Activated naive CD4-positive, alpha-beta T cell treated with Interleukin-2 at 50 U/mL for 16 hours (primary cell): ENCODE results near the gene ABHD14A.

Experiments used
- DNase-seq: peaks from one replicate; pipeline ENCODE4 v3.0.0-alpha.2; 2020

The ABHD14A gene

GRCh38 chr3:52022323-52023100, 47.6 kb downstream of the ABHD14A start:
- no peak for DNase-seq

GRCh38 chr3:52023101-52023770, 48.4 kb downstream of the ABHD14A start:
- DNase-seq, result no peak

DNA sequence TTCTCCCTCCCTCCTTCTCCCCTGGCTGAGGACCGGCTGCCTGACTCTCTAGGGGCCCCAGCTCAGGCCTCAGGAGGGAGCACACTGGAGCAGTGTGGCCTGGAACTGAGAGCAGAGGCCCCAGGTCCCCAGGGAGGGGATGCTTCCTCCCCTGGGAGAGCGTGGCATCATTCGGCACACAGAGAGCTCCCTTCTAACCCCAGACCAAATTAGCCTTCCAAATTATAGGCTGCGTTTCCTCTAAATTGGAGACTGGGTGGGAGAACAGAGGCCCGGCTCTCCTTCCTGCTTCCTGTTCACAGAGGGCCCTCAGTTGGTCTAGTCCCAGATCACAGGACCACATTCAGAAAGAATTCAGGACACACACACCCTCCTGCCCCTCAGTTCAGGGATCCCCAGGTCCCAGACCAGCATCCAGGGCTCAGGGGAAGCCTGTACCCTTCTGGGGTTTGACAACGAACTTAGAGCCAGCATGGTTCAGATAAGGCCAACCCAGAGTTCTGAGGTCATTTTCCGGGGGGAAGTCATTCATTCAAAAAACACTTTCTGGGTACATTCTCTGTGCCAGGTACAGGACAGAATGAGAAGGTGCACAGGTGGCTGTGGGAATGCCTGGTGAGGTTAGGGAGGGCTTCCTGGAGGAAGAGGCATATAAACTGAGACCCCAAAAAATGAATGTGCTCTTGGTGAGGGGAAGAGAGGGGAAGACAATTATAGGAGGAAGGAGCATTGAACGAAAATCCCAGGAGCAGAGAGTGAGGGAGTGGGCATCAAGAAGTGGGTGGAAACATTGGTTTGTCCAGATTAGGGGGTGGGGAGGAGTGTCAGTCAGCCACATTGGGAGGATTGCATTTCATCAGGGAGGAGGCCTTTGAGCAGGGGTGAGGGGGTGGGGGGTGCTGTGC, 49.2 kb downstream of the ABHD14A start:
- DNase-seq, result no peak

GRCh38 chr3:52024765-52025452, 50.0 kb downstream of the ABHD14A start:
- DNase-seq, result no peak

DNA sequence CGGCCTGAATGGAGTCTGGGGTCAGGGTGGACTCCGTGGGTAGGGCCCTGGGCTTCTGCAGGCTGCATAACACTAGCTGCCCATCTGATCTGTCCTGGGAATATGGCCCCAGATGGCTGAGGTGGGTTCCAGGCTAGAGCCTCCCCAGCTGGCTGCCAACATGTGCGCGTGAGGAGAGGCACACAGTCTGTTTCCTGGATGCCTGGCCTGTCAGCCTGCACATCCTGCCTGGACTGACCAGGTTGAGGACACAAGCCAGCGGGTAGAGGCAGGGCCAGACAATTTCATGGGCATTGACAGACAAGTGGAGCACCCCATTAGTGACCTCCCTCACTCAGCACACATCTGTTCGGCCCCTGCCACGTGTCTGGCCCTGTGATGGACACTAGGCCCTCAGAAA, 50.6 kb downstream of the ABHD14A start:
- DNase-seq, result no peak

- no peak for DNase-seq
Measured at GRCh38 chr3:52026041-52026440, 51.2 kb downstream of the ABHD14A start.

DNA sequence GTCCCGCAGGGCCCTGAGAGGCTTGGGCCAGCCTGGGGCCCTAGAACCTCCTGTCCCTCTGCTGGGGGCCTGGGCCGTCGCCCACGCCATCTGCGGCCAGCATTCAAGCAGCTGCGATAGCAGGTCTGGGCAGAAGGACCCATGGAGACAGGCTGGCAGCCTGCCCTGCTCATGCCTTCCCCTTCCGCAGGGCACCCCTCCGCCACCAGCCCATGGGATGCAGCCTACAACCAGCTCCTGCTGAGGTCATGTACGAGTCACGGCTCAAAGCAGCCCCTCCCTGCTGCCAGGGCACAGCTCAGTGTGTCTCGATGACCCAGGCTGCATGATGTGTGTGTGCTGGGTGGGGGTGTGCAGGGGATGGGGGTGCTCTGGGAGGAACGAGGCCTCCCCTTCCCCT, 53.7 kb downstream of the ABHD14A start:
- no peak for DNase-seq

DNA sequence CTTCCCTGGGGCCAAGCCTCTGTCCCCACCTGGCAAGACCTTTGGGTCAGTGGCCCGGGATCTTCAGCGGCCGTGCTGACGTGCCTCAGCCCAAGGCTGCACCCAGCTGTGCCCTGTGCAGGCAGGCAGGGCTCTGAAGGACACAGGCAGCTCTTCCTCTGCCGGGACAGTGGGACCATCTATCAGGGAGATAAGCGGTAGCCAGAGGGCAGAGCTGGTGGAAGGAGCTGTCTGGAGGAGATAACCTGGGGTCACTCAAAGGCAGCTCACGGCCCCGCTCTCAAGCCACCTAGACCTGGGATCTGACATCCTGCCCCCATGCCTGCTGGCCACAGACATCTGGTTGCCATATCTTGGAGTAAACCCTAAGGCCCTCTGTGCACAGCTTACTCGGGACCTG, 54.2 kb downstream of the ABHD14A start:
- no peak for DNase-seq

GRCh38 chr3:52029535-52029934, 54.7 kb downstream of the ABHD14A start:
- DNase-seq, result no peak
